HCT116 (cell line): ENCODE measurements around the gene ZSCAN2. TPM values are rescaled to one million over a fixed set of nuclear protein-coding genes. Genes with fewer than 3 reads are reported as not detected.

Experiments used
- ATAC-seq: fragments of 200-7000 bp; cut with Tn5 transposase; 2 replicates; pipeline ENCODE4 v1.9.1; 2020; ENCODE audit warnings: mild to moderate bottlenecking, moderate library complexity
- BruUV-seq: library from RNA; stranded (reverse); fragments of 400-500 nt; replicated peaks from 2 replicates; lab custom pipeline; 2021; lab: Mats Ljungman, UMichigan
- CTCF ChIA-PET: fragments of 300-600 bp; sonication (Branson Sonifier 250); formaldehyde crosslinking; loops from one replicate; lab custom pipeline; 2021; ENCODE audit warnings: antibody characterized with exemption; lab: Charles Lee
- POLR2A ChIA-PET: fragments of 300-600, 350-600 bp; sonication (Branson Sonifier 250); formaldehyde crosslinking; loops from one replicate; lab custom pipeline; 2021; ENCODE audit warnings: antibody characterized with exemption; lab: Charles Lee
- RAD21 ChIA-PET, 2 experiments: fragments of 300-600 bp; sonication (Branson Sonifier 250); formaldehyde crosslinking; loops; one replicate each; lab custom pipeline; 2023; ENCODE audit warnings: low total read pairs in 2 of 2; ENCODE audit not compliant: uncharacterized antibody in 2 of 2, unreplicated experiment in 2 of 2, low non-redundant PET in 1 of 2; lab: Charles Lee
- DNase-seq: peaks from one replicate; pipeline ENCODE4 v3.0.0-alpha.2; 2010; ENCODE audit warnings: low read depth, low spot score
- H2AFZ ChIP-seq: fragments of 200-600 bp; shearing (Covaris generic), sonication (generic); 2 replicates; pipeline ENCODE4 v1.6.1; 2017; ENCODE audit warnings: low read depth, mixed run types, mixed read lengths, antibody characterized with exemption, low read length; ENCODE audit not compliant: poor library complexity, severe bottlenecking
- H3K27ac ChIP-seq: 2 replicates; pipeline ENCODE4 v1.5.1; 2012; ENCODE audit warnings: low read depth, low read length
- H3K27me3 ChIP-seq: fragments of 200-600 bp; sonication (generic); 2 replicates; pipeline ENCODE4 v1.6.1; 2016; ENCODE audit warnings: mixed run types, low read length, mixed read lengths; ENCODE audit not compliant: insufficient read depth
- H3K36me3 ChIP-seq, 2 experiments: fragments of 200-500 bp in 1 of 2; fragments of 200-600 bp in 1 of 2; sonication (Bioruptor generic) in 1 of 2; sonication (generic) in 1 of 2; 2 replicates each; pipeline versions ENCODE4 v1.5.1 to v1.6.1; 2014 to 2016; ENCODE audit warnings: low read length in 2 of 2, inconsistent platforms in 1 of 2, mixed read lengths in 1 of 2, mixed run types in 1 of 2; ENCODE audit not compliant: insufficient read depth in 2 of 2, control insufficient read depth in 1 of 2
- H3K4me1 ChIP-seq, 2 experiments: fragments of 200-600 bp in 1 of 2; sonication (generic) in 1 of 2; 2 replicates each; pipeline versions ENCODE4 v1.5.1 to v1.6.1; 2012 to 2017; ENCODE audit warnings: low read length in 2 of 2, inconsistent platforms in 1 of 2, mild to moderate bottlenecking in 1 of 2, mixed read lengths in 1 of 2, mixed run types in 1 of 2, moderate library complexity in 1 of 2; ENCODE audit not compliant: insufficient read depth in 2 of 2, control insufficient read depth in 1 of 2
- H3K4me2 ChIP-seq: fragments of 200-600 bp; sonication (generic); 2 replicates; pipeline ENCODE4 v1.6.1; 2017; ENCODE audit warnings: mixed run types, low read length, mixed read lengths
- H3K4me3 ChIP-seq, 2 experiments: fragments of 200-600 bp in 1 of 2; sonication (generic) in 1 of 2; replicated peaks in 1 of 2; 2 replicates each; pipeline ENCODE4 v1.5.1; 2011 to 2016; ENCODE audit warnings: low read length in 2 of 2, control low read depth in 1 of 2, low read depth in 1 of 2, mild to moderate bottlenecking in 1 of 2, mixed read lengths in 1 of 2, mixed run types in 1 of 2
- H3K79me2 ChIP-seq: fragments of 200-600 bp; sonication (generic); 2 replicates; pipeline ENCODE4 v1.6.1; 2017; ENCODE audit warnings: mild to moderate bottlenecking, mixed run types, low read length, moderate library complexity, mixed read lengths; ENCODE audit not compliant: insufficient read depth
- H3K9ac ChIP-seq: fragments of 200-600 bp; sonication (generic); 2 replicates; pipeline ENCODE4 v1.6.1; 2016; ENCODE audit warnings: low read length, mixed read lengths
- H3K9me2 ChIP-seq: fragments of 200-600 bp; sonication (generic), shearing (Covaris generic); 2 replicates; pipeline ENCODE4 v1.6.1; 2017; ENCODE audit warnings: mixed run types, mild to moderate bottlenecking, moderate library complexity; ENCODE audit not compliant: insufficient read depth
- H3K9me3 ChIP-seq, 2 experiments: fragments of 200-500 bp in 1 of 2; fragments of 200-600 bp in 1 of 2; sonication (Bioruptor generic) in 1 of 2; sonication (generic) in 1 of 2; 2 replicates each; pipeline ENCODE4 v1.6.1; 2014 to 2017; ENCODE audit warnings: low read length in 2 of 2, mixed read lengths in 2 of 2, inconsistent platforms in 1 of 2, low read depth in 1 of 2, mild to moderate bottlenecking in 1 of 2, mixed run types in 1 of 2, moderate library complexity in 1 of 2; ENCODE audit not compliant: control insufficient read depth in 1 of 2, insufficient read depth in 1 of 2
- H4K20me1 ChIP-seq: fragments of 200-600 bp; sonication (generic), shearing (Covaris generic); 2 replicates; pipeline ENCODE4 v1.6.1; 2017; ENCODE audit warnings: mixed run types, mild to moderate bottlenecking, moderate library complexity; ENCODE audit not compliant: insufficient read depth
- CBX3 ChIP-seq: IDR thresholded peaks from 2 replicates; pipeline ENCODE4 v1.6.1; 2012; ENCODE audit warnings: low read depth
- JUND ChIP-seq: IDR thresholded peaks from 2 replicates; pipeline ENCODE4 v1.6.1; 2012
- POLR2A ChIP-seq: IDR thresholded peaks from 2 replicates; pipeline ENCODE4 v1.7.0; 2011; ENCODE audit warnings: borderline replicate concordance; ENCODE audit not compliant: insufficient read depth, insufficient read length; ENCODE audit errors: extremely low read depth
- POLR2AphosphoS5 ChIP-seq: IDR thresholded peaks from 2 replicates; pipeline ENCODE4 v1.6.1; 2011; ENCODE audit warnings: mild to moderate bottlenecking, low read depth, low read length, moderate library complexity
- RAD21 ChIP-seq: IDR thresholded peaks from 2 replicates; pipeline ENCODE4 v1.6.1; 2012; ENCODE audit warnings: low read depth, mild to moderate bottlenecking
- SRF ChIP-seq: IDR thresholded peaks from 2 replicates; pipeline ENCODE4 v1.6.1; 2012; ENCODE audit warnings: low read depth
- YY1 ChIP-seq: IDR thresholded peaks from 2 replicates; pipeline ENCODE4 v1.6.1; 2011; ENCODE audit warnings: low read length, low read depth, moderate library complexity, mild to moderate bottlenecking; ENCODE audit not compliant: insufficient replicate concordance; ENCODE audit errors: extremely low read depth
- ZFX ChIP-seq: fragments of 450-650 bp; IDR thresholded peaks from 2 replicates; pipeline ENCODE4 v1.6.1; 2017
- intact Hi-C: fragments of 100-400 bp; cut with micrococcal nuclease; formaldehyde crosslinking; loops from 2 replicates; pipeline ENCODE4 v1.10.0; 2022
- total RNA-seq: library from RNA; stranded (reverse); gene quantifications from one replicate; pipeline ENCODE4 v1.2.1, GENCODE V29; 2021; ENCODE audit not compliant: unreplicated experiment
- TF ChIP-seq, protein P1 (sequence below): IDR thresholded peaks from 2 replicates; pipeline ENCODE4 v1.6.1; 2012; ENCODE audit warnings: low read depth
- TF ChIP-seq, protein P2 (sequence below): IDR thresholded peaks from 2 replicates; pipeline ENCODE4 v1.6.1; 2011; ENCODE audit warnings: mild to moderate bottlenecking, low read length, moderate library complexity; ENCODE audit not compliant: insufficient replicate concordance; ENCODE audit errors: extremely low read depth

ZSCAN2 gene
- total RNA-seq, 1 experiment from 2014 or later: 15.5 TPM

DNA sequence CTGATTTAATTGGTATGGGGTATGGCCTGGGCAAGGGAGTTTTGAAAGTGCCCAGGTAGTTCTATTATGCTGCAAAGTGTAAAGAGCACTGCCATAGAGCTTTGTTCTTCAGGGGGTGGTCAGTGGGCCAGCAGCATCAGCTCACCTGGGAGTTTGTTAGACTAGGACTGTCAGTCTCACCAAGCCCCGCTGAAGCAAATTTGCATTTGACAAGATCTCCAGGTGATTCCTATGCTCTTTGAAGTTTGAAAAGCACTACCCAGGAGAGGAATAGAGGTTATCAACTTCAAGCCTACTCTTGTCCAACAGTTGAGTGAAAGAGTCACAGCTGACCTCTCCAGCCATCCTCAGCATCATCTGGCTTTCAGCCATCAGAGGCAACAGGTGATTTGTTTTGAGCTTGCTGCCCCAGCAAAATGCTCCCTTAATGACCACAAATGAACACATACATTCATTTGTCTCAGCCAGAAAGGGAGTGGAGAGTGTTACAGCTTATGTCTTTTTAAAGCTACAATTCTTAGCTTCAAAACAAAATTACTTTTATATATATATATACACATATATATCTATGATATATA lies 8.0 kb downstream of the ZSCAN2 start:
- no peaks in the 10 kb centered on the region; a peak in 1 of 4 replicates for H3K4me1 ChIP-seq
- no peak for TF ChIP-seq POLR2A
- TF ChIP-seq, all 23 proteins: peak for 0
- Histone ChIP-seq H3K79me2 (0 out of 2 replicates have a peak, but pooled peaks cover 3% of the 10 kb centered on the region), H3K4me3 (no peak overlapping the region), H3K4me2 (no peak overlapping the region), H3K27me3 (no peaks in the 10 kb centered on the region), H3K36me3 (peaks cover 4 to 35% of the 10 kb centered on the region in 2 experiments; a peak in 3 of 4 replicates), H3K9me3 (no peaks in the 10 kb centered on the region), H3K9me2 (no peaks in the 10 kb centered on the region), H3K27ac (no peak overlapping the region), H4K20me1 (no peaks in the 10 kb centered on the region), H3K9ac (no peak overlapping the region), H2AFZ (no peak overlapping the region)
- no TSS peak for BruUV-seq
- CTCF ChIA-PET: interaction anchor here (0.5 kb wide), 1 partner anchor 38 kb away, joined by 4 read pairs; no protein-coding TSS in a partner anchor
- no peak for DNase-seq
- POLR2A ChIA-PET: interaction anchor here (0.9 kb wide), 1 partner anchor 22 kb away, joined by 4 read pairs; no protein-coding TSS in a partner anchor
- RAD21 ChIA-PET: no interaction called here
- intact Hi-C loops: no loop called here
- no peak for ATAC-seq

DNA sequence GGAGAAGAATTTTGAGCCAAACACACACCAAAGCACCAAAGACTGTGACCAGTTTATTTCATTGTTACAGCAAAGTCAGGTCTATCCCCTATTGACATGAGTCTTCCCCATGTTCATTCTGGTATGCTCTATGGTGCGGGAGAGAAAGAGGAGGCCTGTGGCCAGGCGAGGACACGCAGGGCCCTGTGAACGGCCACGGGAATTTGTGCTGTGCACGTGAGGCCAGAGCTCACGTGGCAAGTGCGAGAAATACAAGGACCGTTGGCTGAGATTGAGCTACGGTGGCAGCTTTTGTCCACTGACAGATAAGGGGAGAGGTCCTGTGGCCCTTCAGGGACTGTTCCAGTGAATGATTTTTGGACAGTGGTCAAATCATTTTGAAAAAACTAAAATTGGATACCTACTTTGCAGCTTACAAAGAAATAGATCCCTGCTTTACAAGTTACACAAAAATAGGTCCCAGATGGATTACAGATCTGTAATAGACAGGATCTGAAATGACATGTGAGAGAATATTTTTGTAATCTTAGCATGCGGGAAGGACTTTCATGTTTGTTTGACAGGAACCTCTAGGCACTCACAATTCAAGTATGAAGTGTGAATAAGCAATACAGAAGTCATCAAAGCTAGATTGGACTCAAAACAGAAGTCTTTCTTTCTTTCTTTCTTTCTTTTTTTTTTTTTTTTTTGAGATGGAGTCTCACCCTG lies 9.2 kb downstream of the ZSCAN2 start:
- Histone ChIP-seq H3K79me2 (0 out of 2 replicates have a peak, but pooled peaks cover 1% of the 10 kb centered on the region), H3K9me3 (no peaks in the 10 kb centered on the region), H3K4me1 (no peaks in the 10 kb centered on the region; a peak in 1 of 4 replicates), H3K27me3 (no peaks in the 10 kb centered on the region), H3K9ac (no peak overlapping the region), H3K36me3 (peaks cover 0 to 27% of the 10 kb centered on the region in 2 experiments; a peak in 3 of 4 replicates), H3K27ac (no peak overlapping the region), H2AFZ (no peak overlapping the region), H3K9me2 (no peaks in the 10 kb centered on the region), H4K20me1 (no peaks in the 10 kb centered on the region), H3K4me3 (no peak overlapping the region), H3K4me2 (no peak overlapping the region)
- no peak for TF ChIP-seq POLR2A
- TF ChIP-seq JUND: no peak
- no peak for TF ChIP-seq CBX3
- TF ChIP-seq ZFX: no peak
- TF ChIP-seq POLR2AphosphoS5: no peak
- TF ChIP-seq, protein P1, sequence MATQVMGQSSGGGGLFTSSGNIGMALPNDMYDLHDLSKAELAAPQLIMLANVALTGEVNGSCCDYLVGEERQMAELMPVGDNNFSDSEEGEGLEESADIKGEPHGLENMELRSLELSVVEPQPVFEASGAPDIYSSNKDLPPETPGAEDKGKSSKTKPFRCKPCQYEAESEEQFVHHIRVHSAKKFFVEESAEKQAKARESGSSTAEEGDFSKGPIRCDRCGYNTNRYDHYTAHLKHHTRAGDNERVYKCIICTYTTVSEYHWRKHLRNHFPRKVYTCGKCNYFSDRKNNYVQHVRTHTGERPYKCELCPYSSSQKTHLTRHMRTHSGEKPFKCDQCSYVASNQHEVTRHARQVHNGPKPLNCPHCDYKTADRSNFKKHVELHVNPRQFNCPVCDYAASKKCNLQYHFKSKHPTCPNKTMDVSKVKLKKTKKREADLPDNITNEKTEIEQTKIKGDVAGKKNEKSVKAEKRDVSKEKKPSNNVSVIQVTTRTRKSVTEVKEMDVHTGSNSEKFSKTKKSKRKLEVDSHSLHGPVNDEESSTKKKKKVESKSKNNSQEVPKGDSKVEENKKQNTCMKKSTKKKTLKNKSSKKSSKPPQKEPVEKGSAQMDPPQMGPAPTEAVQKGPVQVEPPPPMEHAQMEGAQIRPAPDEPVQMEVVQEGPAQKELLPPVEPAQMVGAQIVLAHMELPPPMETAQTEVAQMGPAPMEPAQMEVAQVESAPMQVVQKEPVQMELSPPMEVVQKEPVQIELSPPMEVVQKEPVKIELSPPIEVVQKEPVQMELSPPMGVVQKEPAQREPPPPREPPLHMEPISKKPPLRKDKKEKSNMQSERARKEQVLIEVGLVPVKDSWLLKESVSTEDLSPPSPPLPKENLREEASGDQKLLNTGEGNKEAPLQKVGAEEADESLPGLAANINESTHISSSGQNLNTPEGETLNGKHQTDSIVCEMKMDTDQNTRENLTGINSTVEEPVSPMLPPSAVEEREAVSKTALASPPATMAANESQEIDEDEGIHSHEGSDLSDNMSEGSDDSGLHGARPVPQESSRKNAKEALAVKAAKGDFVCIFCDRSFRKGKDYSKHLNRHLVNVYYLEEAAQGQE: no peak
- TF ChIP-seq RAD21: no peak
- TF ChIP-seq YY1: no peak
- TF ChIP-seq SRF: no peak
- TF ChIP-seq, protein P2, sequence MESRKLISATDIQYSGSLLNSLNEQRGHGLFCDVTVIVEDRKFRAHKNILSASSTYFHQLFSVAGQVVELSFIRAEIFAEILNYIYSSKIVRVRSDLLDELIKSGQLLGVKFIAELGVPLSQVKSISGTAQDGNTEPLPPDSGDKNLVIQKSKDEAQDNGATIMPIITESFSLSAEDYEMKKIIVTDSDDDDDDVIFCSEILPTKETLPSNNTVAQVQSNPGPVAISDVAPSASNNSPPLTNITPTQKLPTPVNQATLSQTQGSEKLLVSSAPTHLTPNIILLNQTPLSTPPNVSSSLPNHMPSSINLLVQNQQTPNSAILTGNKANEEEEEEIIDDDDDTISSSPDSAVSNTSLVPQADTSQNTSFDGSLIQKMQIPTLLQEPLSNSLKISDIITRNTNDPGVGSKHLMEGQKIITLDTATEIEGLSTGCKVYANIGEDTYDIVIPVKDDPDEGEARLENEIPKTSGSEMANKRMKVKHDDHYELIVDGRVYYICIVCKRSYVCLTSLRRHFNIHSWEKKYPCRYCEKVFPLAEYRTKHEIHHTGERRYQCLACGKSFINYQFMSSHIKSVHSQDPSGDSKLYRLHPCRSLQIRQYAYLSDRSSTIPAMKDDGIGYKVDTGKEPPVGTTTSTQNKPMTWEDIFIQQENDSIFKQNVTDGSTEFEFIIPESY: no peak
- ATAC-seq (no peak), DNase-seq (no peak)
- POLR2A ChIA-PET: no interaction called here
- intact Hi-C loops: no loop called here
- CTCF ChIA-PET: no interaction called here
- RAD21 ChIA-PET: no interaction called here
- BruUV-seq: no TSS peak
